Colonic mucosa (tissue), 4 donors: ENCODE data around the gene SLC1A1. TPM values are rescaled to one million over a fixed set of nuclear protein-coding genes. Genes with fewer than 3 reads are reported as not detected.
A peak's percentile ranks its signal among the peaks of the same experiment; 100 is the strongest.

Experiments
- DNase-seq: peaks from one replicate; pipeline ENCODE4 v3.0.0-alpha.2; 2020
- H3K27ac ChIP-seq: fragments of 200-600 bp; one replicate; pipeline ENCODE4 v1.8.0; 2021
- H3K27me3 ChIP-seq: fragments of 200-600 bp; one replicate; pipeline ENCODE4 v1.8.0; 2021
- H3K36me3 ChIP-seq: fragments of 200-600 bp; one replicate; pipeline ENCODE4 v1.8.0; 2021
- H3K4me1 ChIP-seq: fragments of 200-600 bp; one replicate; pipeline ENCODE4 v1.8.0; 2021; ENCODE audit warnings: mild to moderate bottlenecking
- H3K4me3 ChIP-seq: fragments of 200-600 bp; one replicate; pipeline ENCODE4 v1.8.0; 2021
- H3K9ac ChIP-seq, 2 donors: one replicate each; pipeline ENCODE4 v1.7.0; 2013; ENCODE audit warnings: control low read depth in 2 of 2, low read depth in 2 of 2, low read length in 2 of 2
- H3K9me3 ChIP-seq: fragments of 200-600 bp; one replicate; pipeline ENCODE4 v1.8.0; 2021
- intact Hi-C: fragments of 100-400 bp; cut with DNase I; formaldehyde crosslinking; loops from one replicate; pipeline ENCODE4 v1.14.1; 2022
- total RNA-seq, 2 donors: library from RNA; stranded (reverse); fragmentation: NEBNext Ultra II Directional in 1 of 2; extraction: Animal tissue kit (Norgen Biotek cat#: 25700) in 1 of 2; gene quantifications; one replicate each; pipeline ENCODE4 v1.2.1, GENCODE V29; 2021
- TF ChIP-seq, protein P1 (sequence below): fragments of 200-600 bp; IDR thresholded peaks from one replicate; pipeline ENCODE4 v1.8.0; 2022; ENCODE audit warnings: antibody characterized with exemption, mild to moderate bottlenecking
- donor health status: healthy.
- donor health status: DM: no; HTN: no; CAD: no.
- donor health status: DM: no; HTN: no; CAD: no.

SLC1A1 gene
- total RNA-seq, result 10 to 100 TPM in 1 of 2 donors, 1 to 10 TPM in 1; 9.1 to 25.0 TPM

DNA sequence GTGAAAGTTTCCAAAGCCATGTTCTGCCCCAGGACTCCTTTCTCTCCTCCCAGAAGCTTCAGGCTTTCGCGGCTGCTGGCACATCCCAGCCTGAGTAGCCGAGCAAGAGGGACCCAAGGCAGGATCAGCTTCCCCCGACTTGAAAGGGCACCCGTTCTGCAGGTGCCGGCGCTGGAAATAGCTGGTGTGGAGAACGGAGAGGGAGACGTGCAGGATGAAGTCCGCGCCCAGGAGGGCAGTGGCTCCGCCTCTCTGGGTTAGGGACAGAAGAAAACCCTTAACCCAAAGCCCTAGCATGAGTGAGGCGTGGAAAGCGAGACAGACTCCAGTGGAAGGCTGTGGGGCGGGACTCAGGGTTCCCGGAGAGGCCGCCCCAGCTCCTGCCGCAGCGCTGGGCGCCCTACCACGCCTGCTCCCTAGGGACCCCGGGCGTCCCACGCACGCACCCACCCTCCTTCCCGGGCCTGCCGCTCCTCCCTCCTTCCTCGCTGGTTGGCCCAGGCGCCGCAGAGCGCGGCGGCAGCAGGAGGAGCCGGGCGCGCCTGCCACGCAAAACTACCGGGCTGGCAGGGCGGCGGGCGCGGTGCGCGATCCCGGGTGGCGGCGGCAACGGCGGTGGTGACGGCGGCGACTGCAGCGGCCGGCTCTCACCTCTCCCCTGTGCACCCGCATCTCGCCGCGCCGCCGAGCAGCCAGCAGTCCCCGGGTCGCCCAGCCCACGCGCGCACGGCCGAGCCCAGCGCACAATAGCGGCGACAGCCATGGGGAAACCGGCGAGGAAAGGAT lies at the start of gene SLC1A1:
SLC1A1 (plus strand) TSS at position 550 of the 786 bp plus-strand sequence; CDS start at position 762, 212 bp downstream.
- Histone ChIP-seq H3K9ac (peak within 1 kb of the TSS; percentile 78 to 84), H3K36me3 (no peaks in the 10 kb centered on the region), H3K27me3 (no peaks in the 10 kb centered on the region), H3K4me1 (no peaks in the 10 kb centered on the region), H3K4me3 (peak within 1 kb of the TSS; percentile 75), H3K27ac (peak within 1 kb of the TSS; percentile 66), H3K9me3 (no peaks in the 10 kb centered on the region)
- DNase-seq, result peak; percentile 79
- TF ChIP-seq, protein P1, sequence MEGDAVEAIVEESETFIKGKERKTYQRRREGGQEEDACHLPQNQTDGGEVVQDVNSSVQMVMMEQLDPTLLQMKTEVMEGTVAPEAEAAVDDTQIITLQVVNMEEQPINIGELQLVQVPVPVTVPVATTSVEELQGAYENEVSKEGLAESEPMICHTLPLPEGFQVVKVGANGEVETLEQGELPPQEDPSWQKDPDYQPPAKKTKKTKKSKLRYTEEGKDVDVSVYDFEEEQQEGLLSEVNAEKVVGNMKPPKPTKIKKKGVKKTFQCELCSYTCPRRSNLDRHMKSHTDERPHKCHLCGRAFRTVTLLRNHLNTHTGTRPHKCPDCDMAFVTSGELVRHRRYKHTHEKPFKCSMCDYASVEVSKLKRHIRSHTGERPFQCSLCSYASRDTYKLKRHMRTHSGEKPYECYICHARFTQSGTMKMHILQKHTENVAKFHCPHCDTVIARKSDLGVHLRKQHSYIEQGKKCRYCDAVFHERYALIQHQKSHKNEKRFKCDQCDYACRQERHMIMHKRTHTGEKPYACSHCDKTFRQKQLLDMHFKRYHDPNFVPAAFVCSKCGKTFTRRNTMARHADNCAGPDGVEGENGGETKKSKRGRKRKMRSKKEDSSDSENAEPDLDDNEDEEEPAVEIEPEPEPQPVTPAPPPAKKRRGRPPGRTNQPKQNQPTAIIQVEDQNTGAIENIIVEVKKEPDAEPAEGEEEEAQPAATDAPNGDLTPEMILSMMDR, result no peak
- intact Hi-C loops, result no loop called here

DNA sequence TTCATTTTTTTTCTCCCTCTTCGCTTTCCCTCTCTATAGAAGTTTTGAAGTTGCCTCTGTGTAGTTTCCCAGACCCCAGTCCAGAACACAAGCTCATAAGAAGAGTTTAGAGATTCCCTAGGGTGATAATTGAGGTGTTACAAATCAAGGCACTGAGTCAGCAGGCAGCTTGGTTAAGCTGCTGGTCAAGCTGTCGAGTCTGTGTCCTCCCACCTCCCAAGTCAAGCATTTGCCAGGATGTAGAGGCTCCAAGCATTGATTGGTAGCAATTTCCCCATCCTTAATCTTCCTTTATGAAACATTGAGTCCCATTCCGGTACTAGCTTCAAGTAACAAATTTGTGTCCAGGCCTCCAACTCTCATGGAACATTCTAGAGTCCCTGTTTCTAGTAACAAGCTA lies 47.5 kb upstream of the SLC1A1 start:
- no peaks in the 10 kb centered on the region for H3K9me3 ChIP-seq
- no peak overlapping the region for H3K27ac ChIP-seq
- intact Hi-C loops, result no loop called here
- DNase-seq, result no peak
- no peak overlapping the region for H3K9ac ChIP-seq
- H3K36me3 ChIP-seq, result no peaks in the 10 kb centered on the region
- TF ChIP-seq, protein P1, result no peak
- H3K27me3 ChIP-seq, result no peaks in the 10 kb centered on the region
- H3K4me1 ChIP-seq, result no peaks in the 10 kb centered on the region
- no peak overlapping the region for H3K4me3 ChIP-seq

DNA sequence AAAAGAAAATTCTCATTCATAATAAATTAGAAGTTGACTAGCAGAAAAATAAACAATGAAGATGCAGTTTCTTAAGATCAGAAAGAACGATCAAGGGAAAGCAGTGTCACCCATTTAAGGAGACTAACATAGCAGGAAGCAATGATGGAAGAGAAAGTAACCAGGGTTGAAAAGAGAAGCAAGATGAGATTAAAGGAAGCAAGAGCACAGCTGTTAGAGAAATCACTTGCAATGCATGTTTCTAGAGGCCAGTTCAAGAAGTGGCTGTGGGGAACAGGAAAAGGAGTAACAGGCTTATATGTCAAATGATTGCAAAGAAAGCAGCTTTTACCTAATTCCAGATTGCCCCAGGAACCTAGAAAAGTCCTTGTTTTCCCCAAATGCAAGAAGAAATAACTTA lies 46.8 kb upstream of the SLC1A1 start:
- Histone ChIP-seq H3K27me3 (no peaks in the 10 kb centered on the region), H3K4me3 (no peak overlapping the region), H3K4me1 (no peaks in the 10 kb centered on the region), H3K27ac (no peak overlapping the region), H3K9ac (no peak overlapping the region), H3K36me3 (no peaks in the 10 kb centered on the region), H3K9me3 (no peaks in the 10 kb centered on the region)
- intact Hi-C loops, result no loop called here
- DNase-seq, result no peak
- TF ChIP-seq, protein P1, result no peak

DNA sequence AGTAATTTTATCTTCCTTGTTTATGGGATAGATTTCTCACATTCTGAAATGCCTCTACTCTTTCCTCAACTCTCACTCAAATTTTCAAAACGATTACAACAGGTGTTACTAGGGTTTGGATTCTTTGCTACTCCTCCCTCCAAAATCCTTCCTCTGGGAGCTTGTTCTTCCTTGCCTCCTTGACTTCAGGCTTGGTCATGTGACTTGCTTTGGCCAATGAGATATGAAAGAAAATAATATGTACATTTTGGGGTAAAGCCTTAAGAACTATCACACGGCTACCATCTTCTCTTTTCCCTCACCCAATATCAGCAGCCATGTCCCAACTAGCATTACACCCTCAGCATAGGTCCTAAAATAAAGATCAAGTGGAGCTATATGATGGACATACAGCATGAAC lies 28.8 kb upstream of the SLC1A1 start:
- Histone ChIP-seq H3K4me1 (no peaks in the 10 kb centered on the region), H3K27ac (no peak overlapping the region), H3K4me3 (no peak overlapping the region), H3K9me3 (no peaks in the 10 kb centered on the region), H3K27me3 (no peaks in the 10 kb centered on the region), H3K9ac (no peak overlapping the region), H3K36me3 (no peaks in the 10 kb centered on the region)
- intact Hi-C loops, result no loop called here
- no peak for DNase-seq
- TF ChIP-seq, protein P1, result no peak

DNA sequence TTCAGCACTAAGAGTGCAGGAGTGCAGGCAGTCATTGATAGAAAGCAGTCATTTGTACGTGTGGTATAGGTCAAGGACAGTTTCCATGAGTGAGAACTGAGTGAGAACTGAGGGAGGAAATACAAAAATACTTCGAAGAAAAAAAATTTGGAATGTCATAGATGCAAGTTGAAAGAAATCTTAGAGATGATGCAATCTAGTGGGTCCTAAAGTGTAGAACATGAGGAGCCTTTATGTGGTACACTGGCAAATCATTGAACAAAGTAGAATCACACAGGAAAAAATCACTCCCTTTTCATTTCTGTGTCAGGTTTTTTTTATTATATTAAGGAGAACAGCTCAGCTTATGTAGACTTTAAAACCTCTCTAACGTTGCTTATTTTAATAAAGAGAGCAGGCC lies 26.4 kb upstream of the SLC1A1 start:
- TF ChIP-seq, protein P1, result no peak
- H3K27ac ChIP-seq, result no peak overlapping the region
- H3K36me3 ChIP-seq, result no peaks in the 10 kb centered on the region
- no peaks in the 10 kb centered on the region for H3K4me1 ChIP-seq
- no peak overlapping the region for H3K4me3 ChIP-seq
- H3K27me3 ChIP-seq, result no peaks in the 10 kb centered on the region
- H3K9ac ChIP-seq, result no peak overlapping the region
- no peaks in the 10 kb centered on the region for H3K9me3 ChIP-seq
- DNase-seq, result no peak
- intact Hi-C loops, result no loop called here
